LNCAP (cell line): ENCODE measurements around the gene C5orf52.

ENCODE experiments used
- CTCF ChIP-seq: fragments of 450-650 bp; IDR thresholded peaks from 2 replicates; pipeline ENCODE4 v1.5.1; 2017; ENCODE audit warnings: mild to moderate bottlenecking

Gene C5orf52

GRCh38 chr5:157710431-157710830 is 39.1 kb downstream of the C5orf52 start:
- no peak for TF ChIP-seq CTCF

DNA sequence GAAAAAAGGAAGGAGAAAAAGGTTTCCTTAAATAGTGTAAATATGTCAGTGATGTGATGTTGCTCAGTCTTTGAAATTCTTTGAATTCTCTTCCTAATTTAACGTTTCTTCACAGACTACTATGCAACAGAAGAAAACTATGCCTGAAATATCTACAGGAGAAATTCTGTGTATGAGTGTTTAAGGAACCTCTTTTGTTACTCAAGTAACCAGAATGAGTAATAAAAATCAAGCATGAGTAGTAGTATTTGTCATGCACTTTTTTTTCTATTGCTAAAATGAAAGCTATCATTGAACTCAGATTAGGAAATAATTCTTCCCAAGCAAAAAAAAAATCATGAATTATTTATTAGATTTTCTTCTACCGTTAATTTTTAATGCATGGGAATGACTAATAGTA is 39.5 kb downstream of the C5orf52 start:
- TF ChIP-seq CTCF = no peak

DNA sequence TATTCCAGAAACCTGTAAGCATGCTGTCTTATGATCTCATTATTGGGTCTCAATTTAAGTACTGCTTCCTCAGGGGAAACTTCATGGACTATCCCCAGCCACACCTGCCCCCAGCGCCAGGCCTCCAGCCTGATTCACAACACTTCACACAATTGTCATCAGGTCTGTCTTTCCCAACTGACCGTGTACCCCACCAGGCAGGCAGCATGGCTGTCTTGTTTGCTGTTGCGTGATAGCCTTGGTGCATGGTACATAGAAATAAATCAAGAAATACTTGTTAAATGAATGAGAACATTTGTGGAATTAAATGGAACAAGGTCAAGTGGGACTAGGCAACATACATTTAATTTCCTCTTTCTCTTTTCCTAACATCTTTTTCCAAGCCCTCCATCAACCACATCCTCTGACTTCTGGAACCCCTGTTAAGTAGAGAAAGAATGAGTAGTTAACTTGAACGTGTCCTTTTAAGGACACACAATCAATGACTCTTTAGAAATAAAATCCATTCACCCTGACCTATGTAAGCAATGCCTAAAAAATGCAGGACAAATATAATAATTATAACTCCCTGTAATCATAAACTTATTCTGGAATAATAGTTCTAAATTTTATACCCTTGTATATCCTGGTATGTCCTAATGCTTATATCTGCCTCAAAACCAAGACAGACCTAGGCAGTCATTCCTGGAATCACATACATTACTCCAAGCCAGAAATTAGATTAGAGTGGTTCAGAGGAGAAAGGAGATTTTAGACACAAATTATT is 42.7 kb downstream of the C5orf52 start:
- TF ChIP-seq CTCF = no peak

DNA sequence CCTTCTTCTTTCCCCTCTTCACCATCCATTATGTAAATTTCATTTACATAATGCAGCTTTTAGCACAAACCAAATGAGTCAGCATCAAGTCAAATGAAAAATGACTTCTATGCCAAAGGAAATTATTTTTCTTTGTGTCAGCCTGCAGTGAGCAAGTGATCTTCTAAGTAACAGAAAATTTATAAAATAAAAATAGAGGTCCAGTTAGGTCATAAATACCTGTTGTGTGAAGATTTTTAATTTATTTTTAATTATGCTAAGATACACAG is 43.2 kb downstream of the C5orf52 start:
- no peak for TF ChIP-seq CTCF

- peak; percentile 56 for TF ChIP-seq CTCF
These were observed 47.2 kb downstream of the C5orf52 start for GRCh38 chr5:157718519-157718918.

DNA sequence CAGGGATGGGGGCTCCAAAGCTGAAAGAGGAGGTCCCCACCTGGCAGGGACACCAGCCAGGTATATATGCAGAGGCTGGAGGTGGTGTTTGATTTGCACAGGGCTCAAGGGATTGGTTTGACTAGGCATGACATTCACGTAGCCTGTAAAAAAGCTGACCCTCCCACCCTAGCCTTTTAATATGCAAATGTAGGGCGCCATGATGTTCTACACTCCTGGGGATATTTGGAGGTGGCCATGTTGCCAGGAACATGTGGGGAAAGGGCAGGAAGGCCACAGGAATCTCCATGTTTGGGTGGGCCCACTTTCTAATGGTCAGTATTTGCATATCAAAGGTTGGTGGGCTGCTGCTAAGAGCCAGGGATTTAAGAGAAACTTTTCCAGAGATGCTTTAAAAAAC is 47.9 kb downstream of the C5orf52 start:
- no peak for TF ChIP-seq CTCF

DNA sequence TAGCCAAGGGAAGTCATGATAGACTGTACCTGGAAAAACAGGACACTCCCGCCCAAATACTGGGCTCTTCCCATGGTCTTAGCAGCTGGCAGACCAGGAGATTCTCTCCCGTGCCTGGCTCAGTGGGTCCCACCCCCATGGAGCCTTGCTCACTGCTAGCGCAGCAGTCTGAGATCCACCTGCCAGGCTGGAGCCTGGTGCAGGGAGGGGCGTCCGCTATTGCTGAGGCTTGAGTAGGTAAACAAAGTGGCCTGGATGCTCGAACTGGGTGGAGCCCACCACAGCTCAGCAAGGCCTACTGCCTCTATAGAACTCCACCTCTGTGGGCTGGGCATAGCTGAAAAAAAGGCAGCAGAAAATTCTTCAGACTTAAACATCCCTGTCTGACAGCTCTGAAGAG is 49.8 kb downstream of the C5orf52 start:
- no peak for TF ChIP-seq CTCF
